GM10248 (cell line): Measurements from ENCODE around the gene FAM151A.

ENCODE experiments used
- CTCF ChIA-PET: fragments of 300-600 bp; sonication (Branson Sonifier 250); formaldehyde crosslinking; extraction: SDS; loops from one replicate; lab custom pipeline; 2021; ENCODE audit warnings: antibody characterized with exemption; lab: Yijun Ruan, JAX
- POLR2A ChIA-PET: fragments of 350-650 bp; sonication (Branson Sonifier 250); formaldehyde crosslinking; extraction: SDS; loops from one replicate; lab custom pipeline; 2020; ENCODE audit warnings: antibody characterized with exemption; lab: Yijun Ruan, JAX
- DNase-seq: peaks from one replicate; pipeline ENCODE4 v3.0.0; 2012; ENCODE audit errors: extremely low spot score
- CTCF ChIP-seq: IDR thresholded peaks from 2 replicates; pipeline ENCODE4 v1.5.1; 2012; ENCODE audit warnings: mild to moderate bottlenecking, low read depth; ENCODE audit errors: extremely low read depth, missing control alignments, control extremely low read depth

The FAM151A gene

GRCh38 chr1:54664364-54664763 is 41.0 kb upstream of the FAM151A start:
- CTCF ChIA-PET: interaction anchor here (0.8 to 2.1 kb wide), 5 partner anchors 11 to 281 kb away, joined by 3 to 7 read pairs (median 3); partner anchors contain the start of gene TTC22
- DNase-seq: no peak
- TF ChIP-seq CTCF: no peak
- POLR2A ChIA-PET: no interaction called here

- ChIA-PET CTCF (interaction anchor here (1.2 to 2.1 kb wide), 5 partner anchors 9 to 128 kb away, joined by 3 to 7 read pairs (median 5); no protein-coding TSS in a partner anchor), POLR2A (no interaction called here)
- TF ChIP-seq CTCF: no peak
- DNase-seq: no peak
Measured at GRCh38 chr1:54663725-54664124, 40.4 kb upstream of the FAM151A start.

GRCh38 chr1:54658164-54658913 is 35.0 kb upstream of the FAM151A start:
- DNase-seq: no peak
- TF ChIP-seq CTCF: no peak
- POLR2A ChIA-PET: no interaction called here
- CTCF ChIA-PET: interaction anchor here (0.9 to 1.4 kb wide), 2 partner anchors 142 to 151 kb away, joined by 3 to 6 read pairs; partner anchors contain the start of gene TTC22

- CTCF ChIA-PET: interaction anchor here (2.4 kb wide), 1 partner anchor 12 kb away, joined by 7 read pairs; no protein-coding TSS in a partner anchor
- POLR2A ChIA-PET: no interaction called here
Measured at GRCh38 chr1:54653036-54653435, 29.7 kb upstream of the FAM151A start.

GRCh38 chr1:54652168-54652567 is 28.8 kb upstream of the FAM151A start:
- no peak for DNase-seq
- no peak for TF ChIP-seq CTCF
- CTCF ChIA-PET: interaction anchor here (2.4 kb wide), 1 partner anchor 12 kb away, joined by 7 read pairs; no protein-coding TSS in a partner anchor
- POLR2A ChIA-PET: no interaction called here

More at GRCh38 chr1:54653036-54653435, 29.7 kb upstream of the FAM151A start:
- no peak for TF ChIP-seq CTCF
- DNase-seq: peak; percentile 3

GRCh38 chr1:54651608-54652007 is 28.3 kb upstream of the FAM151A start:
- no peak for DNase-seq
- ChIA-PET CTCF (no interaction called here), POLR2A (no interaction called here)
- no peak for TF ChIP-seq CTCF
